Epithelial cell of proximal tubule (primary cell): ENCODE measurements around the gene CCDC57. TPM values are rescaled to one million over a fixed set of nuclear protein-coding genes. Genes with fewer than 3 reads are reported as not detected.
"Not testable (repeated sequence)": the region's sequence is repeated elsewhere in the genome, so short reads cannot be mapped to it uniquely, and the experiment has no call there.

Experiments
- DNase-seq: peaks from one replicate; pipeline ENCODE4 v3.0.0-alpha.2; 2011; ENCODE audit warnings: low read depth
- H3K4me3 ChIP-seq: 2 replicates; pipeline ENCODE4 v1.5.1; 2011; ENCODE audit warnings: low read depth, mild to moderate bottlenecking, low read length
- CTCF ChIP-seq: conservative IDR thresholded peaks from 2 replicates; pipeline ENCODE4 v1.5.1; 2012; ENCODE audit warnings: low read depth, mild to moderate bottlenecking, low read length
- total RNA-seq: library from RNA; depleted of rRNA; stranded (reverse); fragments of >200 nt; gene quantifications from 2 replicates; pipeline ENCODE4 v1.2.3, GENCODE V29; 2015

The CCDC57 gene
- total RNA-seq, 1 donor from 2014 or later, result 10.8 TPM

- TF ChIP-seq CTCF, result no peak
- H3K4me3 ChIP-seq, result no peak overlapping the region
- no peak for DNase-seq
Measured at GRCh38 chr17:82179946-82180475, 32.6 kb downstream of the CCDC57 start.

GRCh38 chr17:82179412-82179811, 33.2 kb downstream of the CCDC57 start:
- no peak for TF ChIP-seq CTCF
- DNase-seq, result no peak
- H3K4me3 ChIP-seq, result no peak overlapping the region

- DNase-seq, result no peak
- no peak overlapping the region for H3K4me3 ChIP-seq
- TF ChIP-seq CTCF, result no peak
Measured at GRCh38 chr17:82178499-82179261, 34.0 kb downstream of the CCDC57 start.

- H3K4me3 ChIP-seq, result no peak overlapping the region
- DNase-seq, result no peak
- TF ChIP-seq CTCF, result no peak
Measured at GRCh38 chr17:82177761-82178498, 34.7 kb downstream of the CCDC57 start.

GRCh38 chr17:82177276-82177675, 35.4 kb downstream of the CCDC57 start:
- no peak for TF ChIP-seq CTCF

GRCh38 chr17:82175951-82176350, 36.7 kb downstream of the CCDC57 start:
- no peak for TF ChIP-seq CTCF
- no peak overlapping the region for H3K4me3 ChIP-seq
- no peak for DNase-seq

More at GRCh38 chr17:82177276-82177675, 35.4 kb downstream of the CCDC57 start:
- no peak for DNase-seq
- no peak overlapping the region for H3K4me3 ChIP-seq

GRCh38 chr17:82175201-82175600, 37.4 kb downstream of the CCDC57 start:
- DNase-seq, result no peak
- TF ChIP-seq CTCF, result no peak
- no peak overlapping the region for H3K4me3 ChIP-seq

GRCh38 chr17:82174042-82174857, 38.4 kb downstream of the CCDC57 start:
- H3K4me3 ChIP-seq, DNase-seq: not testable (repeated sequence)
